Ectodermal cell (in vitro differentiated cells): ENCODE measurements around the gene UNC5A.

Source experiments
- H3K27ac ChIP-seq: 2 replicates; pipeline ENCODE4 v1.7.0; 2013; ENCODE audit warnings: mild to moderate bottlenecking, low read depth, low read length; ENCODE audit not compliant: insufficient read depth, poor library complexity, severe bottlenecking
- H3K27me3 ChIP-seq: 2 replicates; pipeline ENCODE4 v1.7.0; 2013; ENCODE audit warnings: mild to moderate bottlenecking, low read length; ENCODE audit not compliant: insufficient read depth, control insufficient read depth, poor library complexity, severe bottlenecking
- H3K36me3 ChIP-seq: one replicate; pipeline ENCODE4 v1.7.0; 2013; ENCODE audit warnings: low read length; ENCODE audit not compliant: control insufficient read depth, insufficient read depth
- H3K4me1 ChIP-seq: one replicate; pipeline ENCODE4 v1.7.0; 2013; ENCODE audit warnings: low read length; ENCODE audit not compliant: control insufficient read depth, insufficient read depth
- H3K4me3 ChIP-seq: 2 replicates; pipeline ENCODE4 v1.7.0; 2013; ENCODE audit warnings: low read depth, low read length, control low read depth; ENCODE audit not compliant: insufficient read depth
- H3K9me3 ChIP-seq: 2 replicates; pipeline ENCODE4 v1.7.0; 2013; ENCODE audit warnings: mild to moderate bottlenecking, low read length, moderate library complexity; ENCODE audit not compliant: control insufficient read depth
- WGBS, 2 experiments: methylation state at CpG; one replicate each; pipeline ENCODE4 v1.1.7; 2013; ENCODE audit warnings: missing lambda C conversion rate in 2 of 2; 5-methylcytosine and 5-hydroxymethylcytosine counted together

The UNC5A gene

GRCh38 chr5:176830422-176830994 lies 20.1 kb downstream of the UNC5A start:
- no peak overlapping the region for H3K4me3 ChIP-seq
- H3K4me1 ChIP-seq, result no peaks in the 10 kb centered on the region
- no peak overlapping the region for H3K27ac ChIP-seq
- H3K27me3 ChIP-seq, result peaks cover 11% of the 10 kb centered on the region
- WGBS, 2 experiments, result 83 to 87% methylated on average over 22 to 23 of the region's 23 CpGs
- no peaks in the 10 kb centered on the region for H3K36me3 ChIP-seq
- H3K9me3 ChIP-seq, result no peaks in the 10 kb centered on the region

- peaks cover 10% of the 10 kb centered on the region for H3K27me3 ChIP-seq
- WGBS, 2 experiments, result 72 to 79% methylated on average over 9 of the region's 9 CpGs
- no peaks in the 10 kb centered on the region for H3K4me1 ChIP-seq
- H3K27ac ChIP-seq, result no peak overlapping the region
- H3K36me3 ChIP-seq, result no peaks in the 10 kb centered on the region
- H3K9me3 ChIP-seq, result no peaks in the 10 kb centered on the region
- H3K4me3 ChIP-seq, result no peak overlapping the region
Observed at GRCh38 chr5:176830995-176831423, 20.6 kb downstream of the UNC5A start.

- Histone ChIP-seq H3K9me3 (no peaks in the 10 kb centered on the region), H3K4me1 (no peaks in the 10 kb centered on the region), H3K36me3 (no peaks in the 10 kb centered on the region), H3K4me3 (no peak overlapping the region), H3K27ac (no peak overlapping the region), H3K27me3 (peaks cover 10% of the 10 kb centered on the region)
- WGBS, 2 experiments, result 87 to 88% methylated on average over 8 of the region's 8 CpGs
Observed at GRCh38 chr5:176831425-176831824, 21.1 kb downstream of the UNC5A start.

- Histone ChIP-seq H3K4me1 (no peaks in the 10 kb centered on the region), H3K4me3 (no peak overlapping the region), H3K27me3 (peaks cover 13% of the 10 kb centered on the region), H3K36me3 (no peaks in the 10 kb centered on the region), H3K9me3 (no peaks in the 10 kb centered on the region), H3K27ac (no peak overlapping the region)
- WGBS, 2 experiments, result 91 to 93% methylated on average over 6 of the region's 6 CpGs
Observed at GRCh38 chr5:176832162-176832561, 21.8 kb downstream of the UNC5A start.

GRCh38 chr5:176833286-176833685 lies 22.9 kb downstream of the UNC5A start:
- no peaks in the 10 kb centered on the region for H3K9me3 ChIP-seq
- H3K36me3 ChIP-seq, result no peaks in the 10 kb centered on the region
- H3K27me3 ChIP-seq, result peaks cover 22% of the 10 kb centered on the region
- WGBS, 2 experiments, result 82 to 91% methylated on average over 4 of the region's 4 CpGs
- H3K4me1 ChIP-seq, result no peaks in the 10 kb centered on the region
- no peak overlapping the region for H3K4me3 ChIP-seq
- H3K27ac ChIP-seq, result no peak overlapping the region

- peaks cover 33% of the 10 kb centered on the region for H3K27me3 ChIP-seq
Observed at GRCh38 chr5:176835918-176836317, 25.6 kb downstream of the UNC5A start.

GRCh38 chr5:176836811-176837706 lies 26.7 kb downstream of the UNC5A start:
- H3K27ac ChIP-seq, result no peak overlapping the region
- no peaks in the 10 kb centered on the region for H3K36me3 ChIP-seq
- WGBS, 2 experiments, result 67 to 69% methylated on average over 15 of the region's 15 CpGs
- peaks cover 33% of the 10 kb centered on the region for H3K27me3 ChIP-seq
- H3K4me1 ChIP-seq, result peaks cover 7% of the 10 kb centered on the region
- no peaks in the 10 kb centered on the region for H3K9me3 ChIP-seq
- H3K4me3 ChIP-seq, result no peak overlapping the region

More at GRCh38 chr5:176835918-176836317, 25.6 kb downstream of the UNC5A start:
- peaks cover 7% of the 10 kb centered on the region for H3K4me1 ChIP-seq
- no peak overlapping the region for H3K27ac ChIP-seq
- WGBS, 2 experiments, result 79 to 90% methylated on average over 3 of the region's 3 CpGs
- H3K9me3 ChIP-seq, result no peaks in the 10 kb centered on the region
- H3K4me3 ChIP-seq, result no peak overlapping the region
- no peaks in the 10 kb centered on the region for H3K36me3 ChIP-seq

- Histone ChIP-seq H3K36me3 (no peaks in the 10 kb centered on the region), H3K4me3 (no peak overlapping the region), H3K27ac (no peak overlapping the region), H3K9me3 (no peaks in the 10 kb centered on the region), H3K4me1 (peaks cover 7% of the 10 kb centered on the region), H3K27me3 (peaks cover 33% of the 10 kb centered on the region)
- 16 to 20% methylated on average over 16 of the region's 16 CpGs for WGBS, 2 experiments
Observed at GRCh38 chr5:176837707-176838115, 27.4 kb downstream of the UNC5A start.

GRCh38 chr5:176843673-176844072 lies 33.3 kb downstream of the UNC5A start:
- H3K27me3 ChIP-seq, result peaks cover 6% of the 10 kb centered on the region
- H3K4me3 ChIP-seq, result no peak overlapping the region
- H3K27ac ChIP-seq, result no peak overlapping the region
- H3K9me3 ChIP-seq, result no peaks in the 10 kb centered on the region
- 82 to 85% methylated on average over 21 of the region's 21 CpGs for WGBS, 2 experiments
- peaks cover 7% of the 10 kb centered on the region for H3K4me1 ChIP-seq
- H3K36me3 ChIP-seq, result no peaks in the 10 kb centered on the region

GRCh38 chr5:176844281-176844680 lies 33.9 kb downstream of the UNC5A start:
- WGBS, 2 experiments, result 92 to 93% methylated on average over 10 of the region's 10 CpGs
- no peak overlapping the region for H3K27ac ChIP-seq
- H3K27me3 ChIP-seq, result peaks cover under 1% of the 10 kb centered on the region
- H3K4me3 ChIP-seq, result no peak overlapping the region
- peaks cover 7% of the 10 kb centered on the region for H3K4me1 ChIP-seq
- no peaks in the 10 kb centered on the region for H3K36me3 ChIP-seq
- H3K9me3 ChIP-seq, result no peaks in the 10 kb centered on the region
